Suppressor macrophage treated with lipopolysaccharide for 4 hours (primary cell): Measurements from ENCODE around the gene AGPAT1.

Experiments used
- DNase-seq: peaks from one replicate; pipeline ENCODE4 v3.0.0-alpha.2; 2020

Gene AGPAT1

DNA sequence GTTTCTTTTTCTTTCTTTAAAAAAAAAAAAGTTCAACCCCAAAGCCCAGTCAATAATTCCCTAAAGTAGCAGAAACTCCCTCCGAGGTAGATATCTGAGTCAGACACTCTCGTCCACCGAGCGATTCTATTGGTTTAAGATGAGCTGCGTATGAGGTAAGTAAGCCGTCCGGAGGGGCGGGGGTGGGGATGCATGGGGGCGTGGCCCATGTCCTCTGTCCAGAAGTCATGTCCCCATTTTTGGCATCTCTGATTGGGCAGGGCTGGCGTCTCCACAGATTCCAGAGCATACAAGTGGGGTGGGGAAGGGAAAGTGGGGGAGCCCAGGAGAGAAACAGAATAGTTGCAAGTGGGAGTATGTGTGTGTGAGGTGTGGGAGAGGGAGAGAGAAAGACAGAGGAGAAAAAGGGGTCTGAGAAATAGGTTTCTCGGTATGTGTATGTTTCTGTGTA is 9.8 kb upstream of the AGPAT1 start:
- peak; percentile 69 for DNase-seq

DNA sequence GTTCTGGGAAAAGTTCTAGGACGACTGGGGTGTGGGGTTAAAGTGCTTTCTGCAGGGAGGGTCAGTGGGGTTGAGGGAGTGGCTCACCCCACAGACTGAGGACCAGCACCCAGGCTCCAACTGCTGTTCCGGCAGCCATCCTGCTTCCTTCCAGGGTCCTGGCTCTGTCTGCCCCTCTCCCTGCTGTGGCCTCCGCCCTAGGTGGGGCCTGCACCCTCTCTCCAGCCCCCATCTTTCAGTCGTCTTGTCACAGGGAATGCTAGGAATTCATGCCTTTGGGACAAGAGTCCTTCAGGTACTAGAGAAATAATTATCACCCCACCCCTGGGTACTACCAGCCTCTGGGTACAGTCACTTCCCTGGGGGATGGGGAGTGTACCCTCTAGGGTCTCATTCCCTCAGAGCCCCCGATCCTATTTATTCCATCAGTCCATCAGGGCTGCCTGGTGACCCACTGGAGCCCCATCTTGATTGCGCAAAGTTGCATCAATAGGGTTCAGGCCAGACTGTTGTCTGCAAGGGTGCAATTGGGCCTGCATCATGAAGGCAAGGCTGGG is 8.3 kb upstream of the AGPAT1 start, which contains the start of gene AGER:
Gene AGER, minus strand, starts transcription at position 170 of the 557 bp plus-strand sequence. Its CDS starts 31 bp downstream, at position 139.
- DNase-seq, result no peak

DNA sequence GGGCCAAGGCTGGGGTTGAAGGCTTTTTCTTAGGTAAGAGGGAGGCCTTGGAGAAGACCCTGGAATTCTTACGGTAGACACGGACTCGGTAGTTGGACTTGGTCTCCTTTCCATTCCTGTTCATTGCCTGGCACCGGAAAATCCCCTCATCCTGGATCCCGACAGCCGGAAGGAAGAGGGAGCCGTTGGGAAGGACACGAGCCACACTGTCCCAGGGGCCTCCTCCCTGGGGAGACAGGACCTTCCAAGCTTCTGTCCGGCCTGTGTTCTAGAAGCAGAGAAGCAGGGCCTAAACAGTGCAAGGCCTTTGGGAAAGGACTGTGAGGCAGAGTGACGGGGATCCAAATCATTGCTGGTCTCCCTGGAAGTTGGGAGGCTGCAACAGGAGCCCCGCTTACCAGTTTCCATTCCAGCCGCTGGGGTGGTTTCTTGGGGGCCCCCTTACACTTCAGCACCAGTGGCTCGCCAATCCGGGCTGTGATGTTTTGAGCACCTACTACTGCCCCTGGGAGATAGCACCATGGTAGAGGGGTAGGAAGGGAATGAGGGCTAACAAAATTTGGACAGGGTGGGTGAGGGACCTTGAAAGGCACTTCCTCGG is 7.7 kb upstream of the AGPAT1 start:
- DNase-seq, result no peak

DNA sequence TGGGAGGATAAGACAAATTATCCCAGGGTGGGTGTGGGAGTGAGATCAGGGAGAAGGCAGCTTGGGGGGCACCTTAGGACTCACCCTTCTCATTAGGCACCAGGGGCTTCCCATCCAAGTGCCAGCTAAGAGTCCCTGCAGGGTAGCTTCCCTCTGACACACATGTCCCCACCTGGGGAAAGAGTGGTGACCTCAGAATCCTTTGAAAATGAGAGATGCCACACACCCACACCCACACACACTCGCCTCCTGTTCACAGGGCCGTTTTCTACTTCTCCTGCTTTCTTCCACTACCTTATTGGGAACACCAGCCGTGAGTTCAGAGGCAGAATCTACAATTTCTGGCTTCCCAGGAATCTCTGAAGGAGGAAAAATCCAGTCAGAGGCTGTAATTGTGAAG is 7.1 kb upstream of the AGPAT1 start:
- no peak for DNase-seq

DNA sequence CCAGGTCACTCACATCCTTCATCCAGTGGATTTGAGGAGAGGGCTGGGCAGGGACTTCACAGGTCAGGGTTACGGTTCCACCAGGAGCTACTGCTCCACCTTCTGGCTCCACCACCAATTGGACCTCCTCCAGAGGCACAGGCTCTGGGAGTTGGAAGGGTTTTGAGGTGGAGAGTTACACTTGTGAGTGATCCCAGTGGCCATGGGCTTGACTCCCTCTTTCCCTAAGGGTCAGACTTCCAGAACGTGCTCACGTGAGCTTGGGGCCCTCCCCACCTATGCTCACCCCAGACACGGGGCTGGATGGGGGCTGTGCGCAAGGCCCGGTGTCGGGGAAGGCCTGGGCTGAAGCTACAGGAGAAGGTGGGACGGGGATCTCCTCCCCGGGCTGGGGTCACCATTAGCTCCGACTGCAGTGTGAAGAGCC is 6.7 kb upstream of the AGPAT1 start:
- DNase-seq, result no peak

DNA sequence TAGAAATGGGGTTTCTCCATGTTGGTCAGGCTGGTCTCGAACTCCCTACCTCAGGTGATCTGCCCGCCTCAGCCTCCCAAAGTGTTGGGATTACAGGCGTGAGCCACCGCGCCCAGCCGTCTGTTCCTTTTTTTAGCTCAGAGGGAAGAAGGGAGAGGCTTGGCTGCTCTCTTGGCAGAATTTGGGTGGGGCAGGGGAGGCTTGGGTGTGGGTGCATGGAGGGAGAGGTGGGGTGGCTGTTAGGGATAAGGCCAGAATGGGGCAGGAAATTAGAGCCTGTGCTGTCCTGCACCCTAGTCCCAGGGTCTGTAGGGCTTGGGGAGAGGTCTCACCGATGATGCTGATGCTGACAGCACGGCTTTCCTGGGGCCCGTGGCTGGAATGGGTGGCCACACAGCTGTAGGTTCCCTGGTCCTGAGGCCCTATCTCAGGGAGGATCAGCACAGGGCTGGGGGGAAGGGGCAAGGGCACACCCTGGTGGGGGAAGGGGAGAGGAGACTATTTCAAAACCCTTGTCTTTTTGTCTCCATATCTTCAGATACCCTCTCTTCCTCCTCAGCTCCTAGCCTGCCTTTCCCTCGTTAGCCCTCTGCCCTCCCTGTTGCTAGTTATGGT is 6.1 kb upstream of the AGPAT1 start:
- DNase-seq, result no peak

DNA sequence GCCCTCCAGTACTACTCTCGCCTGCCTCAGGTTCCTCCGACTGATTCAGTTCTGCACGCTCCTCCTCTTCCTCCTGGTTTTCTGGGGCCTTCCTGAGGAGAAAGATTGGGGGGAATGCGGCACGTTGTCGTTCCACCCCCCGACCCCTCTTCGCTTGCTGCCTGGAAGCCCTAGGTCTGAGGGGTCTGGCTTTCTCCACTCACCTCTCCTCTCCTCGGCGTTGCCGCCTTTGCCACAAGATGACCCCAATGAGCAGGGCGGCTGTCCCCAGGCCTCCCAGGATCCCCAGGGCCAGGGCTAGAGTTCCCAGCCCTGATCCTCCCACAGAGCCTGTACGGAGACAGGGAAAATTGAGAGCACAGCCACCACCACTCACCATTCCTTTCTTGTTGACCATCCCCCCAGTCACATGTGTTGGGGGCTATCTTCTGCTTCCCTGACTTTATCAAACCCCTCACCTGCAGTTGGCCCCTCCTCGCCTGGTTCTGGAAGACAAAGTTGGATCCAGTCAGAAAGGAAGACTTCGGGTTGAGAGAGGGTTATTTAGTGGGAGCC is 5.3 kb upstream of the AGPAT1 start:
- no peak for DNase-seq

DNA sequence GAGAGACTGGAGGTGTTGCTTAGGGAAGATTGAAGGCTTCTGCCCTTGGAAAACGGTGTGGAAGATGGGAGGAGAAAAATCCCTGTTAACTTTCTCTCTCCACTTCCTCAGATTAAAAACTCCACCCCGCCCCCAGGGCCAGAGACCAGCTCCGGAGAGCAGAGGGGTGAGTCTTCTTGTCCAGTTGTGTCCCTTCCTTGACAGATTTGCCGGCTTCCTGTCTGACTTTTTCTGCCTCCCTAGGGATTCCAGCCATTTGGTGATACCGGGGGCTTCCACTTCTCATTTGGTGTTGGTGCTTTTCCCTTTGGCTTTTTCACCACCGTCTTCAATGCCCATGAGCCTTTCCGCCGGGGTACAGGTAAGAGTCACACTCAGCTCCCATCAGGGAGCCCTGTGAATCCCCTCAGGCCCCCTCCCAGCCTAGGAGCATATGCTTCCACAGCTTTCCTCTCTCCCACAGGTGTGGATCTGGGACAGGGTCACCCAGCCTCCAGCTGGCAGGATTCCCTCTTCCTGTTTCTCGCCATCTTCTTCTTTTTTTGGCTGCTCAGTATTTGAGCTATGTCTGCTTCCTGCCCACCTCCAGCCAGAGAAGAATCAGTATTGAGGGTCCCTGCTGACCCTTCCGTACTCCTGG is 4.0 kb upstream of the AGPAT1 start:
- no peak for DNase-seq

DNA sequence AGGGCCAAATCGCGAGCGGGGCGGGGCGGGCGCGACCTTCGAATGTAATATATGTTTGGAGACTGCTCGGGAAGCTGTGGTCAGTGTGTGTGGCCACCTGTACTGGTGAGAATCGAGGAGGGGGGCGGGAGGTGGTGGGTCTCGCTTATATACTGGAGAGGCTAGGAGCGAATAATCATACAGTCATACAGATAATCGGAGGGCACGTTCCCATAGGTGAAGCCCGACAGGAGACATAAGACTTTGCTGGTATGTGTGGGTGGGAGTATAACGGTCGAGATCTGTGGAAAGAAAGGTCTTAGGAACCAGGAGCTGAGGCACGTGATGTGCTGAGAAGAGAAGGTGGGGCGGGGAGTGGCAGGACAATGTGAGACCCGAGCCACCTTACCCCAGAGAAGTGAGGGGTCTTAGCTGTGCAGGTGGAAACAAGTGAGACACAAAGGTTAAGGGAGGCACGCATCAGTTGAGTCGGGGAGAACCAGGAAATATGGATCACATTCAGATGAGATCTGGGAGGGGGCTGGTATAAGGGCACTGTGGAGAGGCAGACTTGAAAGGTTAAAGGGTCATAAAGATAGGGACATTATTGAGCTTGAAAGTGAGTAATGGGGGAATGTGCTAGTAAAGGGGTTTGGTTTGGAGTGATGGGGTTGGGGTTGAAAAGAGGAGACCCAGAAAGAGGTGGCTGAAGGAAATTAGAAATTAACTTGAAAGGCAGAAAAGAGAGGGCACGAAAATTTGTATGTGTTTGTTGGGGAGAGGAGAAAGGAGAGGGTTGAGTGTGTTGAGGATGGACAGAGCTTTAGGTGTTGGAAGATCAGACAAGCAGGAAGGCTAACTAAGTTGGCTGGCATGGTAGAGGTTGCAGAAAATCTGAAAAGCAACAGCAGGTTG is 2.9 kb upstream of the AGPAT1 start:
- no peak for DNase-seq

DNA sequence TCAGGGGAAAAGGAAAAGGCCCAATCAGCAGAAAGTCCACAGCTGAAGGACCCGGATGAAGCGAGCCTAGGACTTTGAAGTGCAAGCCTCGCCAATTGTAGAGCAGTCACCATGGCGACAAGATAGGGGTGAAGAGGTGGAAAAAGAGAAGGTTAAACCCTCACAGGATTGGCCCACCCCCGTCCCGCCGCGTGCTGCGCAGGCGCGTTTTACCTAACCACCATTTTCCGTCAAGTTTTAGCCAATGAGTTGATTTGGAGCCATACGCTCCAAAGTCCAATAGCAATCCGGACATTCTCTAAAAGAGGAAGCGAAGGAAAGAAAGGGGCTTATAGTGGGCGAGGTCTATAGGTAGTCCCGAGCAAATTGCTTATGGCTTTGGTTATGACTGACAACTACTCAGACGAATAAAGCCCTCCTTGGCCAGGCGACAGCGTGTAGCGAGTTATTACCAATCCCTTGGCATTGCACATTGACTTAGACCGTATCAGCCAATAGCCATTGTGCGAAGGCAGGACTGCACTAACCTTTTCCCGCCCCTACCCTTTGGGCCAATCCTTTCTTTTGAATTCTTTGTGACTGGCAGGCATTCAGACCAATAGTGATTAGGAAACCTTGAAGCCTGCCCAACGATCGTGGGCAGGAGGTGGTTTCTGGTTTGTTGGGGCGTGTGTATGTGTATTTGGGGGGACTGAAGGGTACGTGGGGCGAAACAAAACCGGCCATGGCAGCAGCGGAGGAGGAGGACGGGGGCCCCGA is 2.1 kb upstream of the AGPAT1 start, which contains the start of gene RNF5:
Gene RNF5, plus strand, starts transcription at position 618 of the 759 bp plus-strand sequence. Its CDS starts 107 bp downstream, at position 725.
- DNase-seq, result peak; percentile 99

DNA sequence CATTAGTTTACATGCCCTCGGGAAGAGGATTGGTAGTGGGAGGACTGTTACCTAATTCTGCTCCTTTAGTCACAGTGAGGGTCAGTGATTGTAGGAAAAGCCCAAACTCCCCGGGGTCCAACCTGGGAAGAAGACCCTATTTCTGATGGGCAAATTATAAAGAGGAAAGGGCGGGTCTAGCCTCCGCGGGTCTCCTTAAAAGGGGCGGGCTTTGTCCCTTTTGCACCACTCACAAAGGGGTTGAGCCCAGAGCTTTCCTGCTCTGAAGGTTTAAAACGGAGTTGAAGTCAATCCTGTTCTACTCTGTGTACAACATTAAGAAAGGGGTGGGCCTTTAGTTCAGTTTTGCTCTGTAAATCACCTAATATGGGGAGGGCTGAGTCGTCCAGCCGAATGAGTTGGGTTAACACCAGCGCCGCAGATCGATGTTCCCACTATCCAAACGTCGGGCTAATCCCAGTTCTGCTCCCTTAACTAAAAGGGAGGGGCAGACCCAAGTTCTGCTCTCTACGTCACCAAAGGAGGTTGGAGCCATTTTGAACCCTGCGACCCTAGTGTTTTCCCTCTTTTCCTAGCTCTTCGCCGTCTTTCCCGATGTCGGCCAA is 1.4 kb upstream of the AGPAT1 start:
- peak; percentile 41 for DNase-seq

DNA sequence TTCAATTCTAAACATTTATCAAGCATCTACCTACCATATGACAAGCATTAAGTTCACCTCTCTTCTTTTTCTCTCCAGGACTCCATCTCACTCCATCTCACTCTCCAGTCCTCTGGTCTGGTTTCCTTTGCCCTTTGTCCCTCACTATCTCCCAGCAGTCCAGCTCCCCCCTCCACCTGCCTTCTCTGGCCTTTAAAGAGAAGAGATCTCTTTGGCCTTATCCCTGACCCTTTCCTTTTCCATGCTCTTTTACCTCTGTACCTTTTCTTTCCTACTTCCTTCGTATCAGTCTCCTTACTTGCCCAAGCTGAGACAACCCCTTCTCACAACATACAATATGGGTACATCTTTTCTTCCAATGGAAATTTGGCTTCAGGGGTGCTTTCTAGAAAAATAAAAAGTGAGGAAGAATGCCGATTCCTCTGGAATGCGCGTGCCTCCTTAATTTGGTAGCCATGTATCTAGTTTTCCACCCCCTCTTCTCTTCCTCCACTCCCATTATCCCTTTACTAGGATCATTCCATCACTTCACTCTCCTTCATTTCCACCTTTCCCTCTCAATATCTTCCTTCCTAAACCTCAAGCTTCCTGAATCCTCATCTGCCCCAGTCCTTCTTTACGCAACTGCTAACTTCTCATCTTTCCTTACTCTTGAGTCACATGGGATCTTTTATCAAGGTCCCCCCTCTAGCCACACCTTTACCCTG is 745 bp upstream of the AGPAT1 start:
- no peak for DNase-seq

DNA sequence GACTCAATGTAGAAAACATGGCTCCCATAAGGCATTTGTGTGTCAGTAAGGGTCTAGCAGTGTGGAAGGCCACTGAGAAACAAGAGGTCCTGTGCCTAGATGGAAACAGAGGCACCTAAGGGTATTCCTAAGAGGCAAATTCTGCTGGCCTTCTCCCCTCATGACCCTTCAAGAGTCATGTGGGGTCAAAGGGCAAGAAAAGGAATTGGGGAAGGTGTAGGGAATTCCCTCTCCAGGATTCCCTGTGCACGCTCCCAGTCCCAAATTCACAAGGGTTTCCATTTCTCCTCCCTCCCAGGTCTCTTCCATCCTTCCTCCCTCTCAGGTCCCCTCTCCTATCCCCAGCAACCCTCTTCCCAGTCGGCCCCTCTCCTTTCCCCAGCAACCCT is 568 bp downstream of the AGPAT1 start:
- no peak for DNase-seq

DNA sequence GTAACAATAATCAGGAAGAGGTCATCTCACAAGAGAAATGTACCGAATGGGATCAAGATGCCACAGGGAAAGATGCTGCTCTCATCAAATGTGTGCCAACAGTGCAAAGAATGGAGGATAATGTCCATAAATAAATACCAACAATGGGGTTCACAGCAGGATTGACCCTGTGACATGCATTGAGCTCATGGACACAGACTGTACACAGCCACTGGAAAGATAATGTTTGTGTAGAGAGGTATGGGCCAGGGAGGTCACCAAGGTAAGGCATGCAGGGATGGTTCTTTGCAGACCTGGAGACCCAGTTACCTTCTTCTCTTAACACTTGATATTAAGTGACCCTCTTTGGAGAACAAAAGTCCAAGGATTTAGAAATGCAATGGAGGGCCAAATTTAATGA is 1.5 kb downstream of the AGPAT1 start:
- DNase-seq, result no peak

DNA sequence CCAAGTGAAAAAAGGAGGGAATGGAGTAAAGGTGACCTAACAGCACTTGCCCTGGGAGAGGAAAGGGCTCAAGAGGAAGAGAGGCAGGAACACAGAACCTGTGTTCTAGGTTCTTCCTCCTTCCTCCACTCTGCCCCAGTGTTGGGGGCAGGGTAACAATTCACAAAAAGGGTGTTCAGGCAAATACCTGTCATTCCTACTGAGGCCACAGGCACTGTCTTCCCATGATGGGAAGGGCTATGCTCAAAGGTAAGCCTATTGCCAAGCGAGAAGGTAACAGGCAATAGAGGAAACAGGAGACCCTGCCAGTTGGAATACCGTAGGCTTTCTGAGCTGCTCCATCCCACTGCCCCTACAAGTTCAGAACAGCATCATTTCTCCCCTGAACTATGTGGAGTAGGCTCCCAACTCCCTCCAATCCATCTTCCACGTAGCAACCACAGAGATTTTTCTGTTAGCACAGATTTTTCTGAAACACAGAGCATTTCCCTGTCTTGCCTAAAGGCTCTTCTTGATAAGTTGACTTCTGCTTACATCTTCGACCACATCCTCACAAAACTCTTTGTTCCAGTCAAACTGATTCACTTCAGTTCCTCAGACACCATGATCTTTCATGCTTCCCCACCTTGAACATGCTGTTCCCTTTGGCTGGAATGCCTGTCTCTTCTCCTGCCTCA is 2.7 kb downstream of the AGPAT1 start:
- DNase-seq, result no peak

DNA sequence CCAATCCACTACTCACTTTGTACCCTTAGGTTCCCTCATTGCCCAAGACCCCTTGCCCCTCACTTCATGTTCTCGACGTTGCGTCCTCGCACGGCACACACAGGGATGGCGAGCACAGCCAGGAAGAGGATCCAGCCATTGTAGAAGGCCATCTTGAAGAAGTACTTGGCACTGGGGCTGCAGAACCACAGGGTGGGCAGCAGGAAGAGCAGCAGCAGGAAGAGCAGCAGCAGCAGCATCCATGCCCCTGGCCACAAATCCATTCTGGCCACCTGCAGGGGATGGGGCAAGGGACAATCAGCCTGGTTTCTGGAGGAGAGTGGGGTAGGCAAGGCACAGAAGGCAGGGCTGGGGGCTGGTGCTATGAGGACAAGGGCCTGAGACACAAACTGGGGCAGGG is 4.7 kb downstream of the AGPAT1 start:
- DNase-seq, result no peak

DNA sequence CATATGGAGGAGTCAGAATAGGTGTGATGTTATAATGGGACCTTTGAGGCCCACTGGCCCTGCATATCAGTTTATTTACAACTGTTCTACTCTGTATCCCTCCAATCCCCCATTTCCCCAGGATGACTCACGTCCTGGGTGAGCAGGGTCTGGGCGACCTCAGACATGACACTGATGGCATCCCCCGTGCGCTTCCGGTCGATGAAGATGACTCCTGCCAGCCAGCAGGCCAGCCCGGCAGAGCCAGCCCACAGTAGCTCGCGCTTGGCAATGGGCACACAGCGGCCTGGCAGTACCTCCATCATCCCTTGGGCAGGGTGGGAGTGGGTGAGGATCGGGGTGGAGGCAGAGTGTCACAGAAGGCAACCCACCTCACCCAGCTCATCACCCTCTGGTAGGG is 5.6 kb downstream of the AGPAT1 start:
- no peak for DNase-seq

DNA sequence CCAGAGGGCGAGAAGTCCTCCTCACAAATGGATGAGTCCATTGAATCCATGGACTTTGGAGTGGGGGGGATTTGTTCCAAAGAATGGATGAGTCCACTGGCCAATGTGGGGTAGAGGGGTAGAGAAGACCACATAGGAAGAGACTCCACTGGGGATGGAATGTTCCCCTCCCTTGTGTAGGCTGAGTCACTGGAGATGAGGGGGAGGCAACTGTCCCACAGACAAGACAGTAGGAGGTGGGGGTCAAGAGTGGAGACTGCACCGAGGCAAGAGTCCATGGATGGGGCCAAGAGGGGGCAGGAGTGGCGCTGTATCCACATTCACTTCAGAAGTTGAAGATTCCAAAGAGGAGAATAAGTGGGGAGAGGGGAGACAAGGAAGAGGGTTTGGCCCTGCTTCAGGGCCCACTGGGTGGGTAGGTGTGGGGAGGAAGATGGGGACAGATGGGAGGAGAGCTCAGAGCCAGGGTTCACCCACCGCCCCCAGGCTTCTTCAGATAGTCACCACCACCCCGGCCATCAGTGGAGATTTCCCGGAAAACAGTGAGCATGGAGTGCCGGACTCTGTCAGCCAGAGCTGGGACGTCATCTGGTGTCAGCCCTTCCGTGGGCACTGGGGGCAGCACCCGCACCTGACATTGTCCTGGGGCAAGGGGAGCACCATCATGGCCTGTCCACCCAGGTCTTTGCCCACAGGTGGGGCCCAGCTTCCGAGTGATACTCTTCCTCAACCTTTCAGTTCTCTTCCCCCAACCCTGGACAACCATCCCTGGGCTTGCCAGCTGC is 6.9 kb downstream of the AGPAT1 start:
- no peak for DNase-seq

DNA sequence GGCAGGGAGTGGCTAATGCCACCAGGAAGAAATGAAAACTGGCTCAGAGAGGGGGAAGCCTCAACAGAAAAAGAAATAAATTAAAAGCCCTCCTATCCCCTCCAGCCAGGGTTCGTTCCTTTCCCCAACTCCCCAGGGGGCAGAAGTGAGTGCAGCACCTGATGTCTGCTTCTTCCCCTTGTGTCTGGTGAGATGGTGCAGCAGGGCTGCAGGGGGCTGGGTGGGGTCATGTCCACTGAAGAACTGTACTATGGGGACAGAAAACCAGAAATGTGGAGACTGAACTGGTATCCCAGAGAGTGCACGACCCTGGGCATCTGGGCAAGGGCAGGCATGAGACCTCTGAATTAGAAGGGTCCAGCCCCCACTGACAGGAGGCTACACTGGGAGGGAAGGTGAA is 7.5 kb downstream of the AGPAT1 start:
- DNase-seq, result no peak
